Gastroesophageal sphincter (tissue), 3 donors: Measurements from ENCODE around the gene SNX15.

Experiments
- EP300 ChIP-seq: sonication (generic); formaldehyde crosslinking; IDR thresholded peaks from one replicate; pipeline ENCODE4 v1.6.1; 2017; ENCODE audit warnings: antibody characterized with exemption, mild to moderate bottlenecking
- POLR2A ChIP-seq, 2 donors: fragments of 450-650 bp; IDR thresholded peaks; one replicate each; pipeline ENCODE4 v1.6.1; 2017; ENCODE audit warnings: antibody characterized with exemption in 2 of 2, mild to moderate bottlenecking in 2 of 2, moderate library complexity in 1 of 2
- POLR2AphosphoS5 ChIP-seq: sonication (generic); formaldehyde crosslinking; IDR thresholded peaks from one replicate; pipeline ENCODE4 v1.6.1; 2017; ENCODE audit warnings: antibody characterized with exemption
- TF ChIP-seq, protein P1 (sequence below), 4 experiments: fragments of 200-600 bp in 2 of 4; fragments of 450-650 bp in 2 of 4; sonication (generic) in 1 of 4; IDR thresholded peaks; one replicate each; pipeline ENCODE4 v1.5.1; 2017 to 2019; ENCODE audit warnings: antibody characterized with exemption in 4 of 4, mild to moderate bottlenecking in 2 of 4, moderate library complexity in 2 of 4

DNA sequence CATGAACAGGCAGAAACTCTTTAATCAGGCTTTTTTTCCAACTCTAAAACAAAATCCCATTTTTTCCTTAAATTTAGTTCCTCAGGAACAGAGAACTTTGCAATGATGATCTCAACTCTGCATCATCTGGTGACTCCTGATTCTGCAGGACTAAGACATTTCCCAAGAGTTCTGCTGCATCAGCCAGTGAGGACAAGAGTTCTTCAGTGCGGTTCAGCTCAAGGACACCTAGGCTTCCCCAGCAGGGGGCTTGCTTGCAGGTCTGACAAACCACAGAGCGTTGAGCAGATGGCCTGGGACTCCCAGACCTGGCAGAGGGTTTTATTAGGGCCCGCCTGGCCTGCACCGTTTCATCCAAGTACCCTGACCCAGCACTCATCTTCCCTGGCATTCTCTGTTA lies 50.2 kb downstream of the SNX15 start:
- TF ChIP-seq EP300 (no peak), POLR2A (IDR thresholded peaks at IDR 0.05) (no peak), POLR2AphosphoS5 (no peak)
- TF ChIP-seq, protein P1, sequence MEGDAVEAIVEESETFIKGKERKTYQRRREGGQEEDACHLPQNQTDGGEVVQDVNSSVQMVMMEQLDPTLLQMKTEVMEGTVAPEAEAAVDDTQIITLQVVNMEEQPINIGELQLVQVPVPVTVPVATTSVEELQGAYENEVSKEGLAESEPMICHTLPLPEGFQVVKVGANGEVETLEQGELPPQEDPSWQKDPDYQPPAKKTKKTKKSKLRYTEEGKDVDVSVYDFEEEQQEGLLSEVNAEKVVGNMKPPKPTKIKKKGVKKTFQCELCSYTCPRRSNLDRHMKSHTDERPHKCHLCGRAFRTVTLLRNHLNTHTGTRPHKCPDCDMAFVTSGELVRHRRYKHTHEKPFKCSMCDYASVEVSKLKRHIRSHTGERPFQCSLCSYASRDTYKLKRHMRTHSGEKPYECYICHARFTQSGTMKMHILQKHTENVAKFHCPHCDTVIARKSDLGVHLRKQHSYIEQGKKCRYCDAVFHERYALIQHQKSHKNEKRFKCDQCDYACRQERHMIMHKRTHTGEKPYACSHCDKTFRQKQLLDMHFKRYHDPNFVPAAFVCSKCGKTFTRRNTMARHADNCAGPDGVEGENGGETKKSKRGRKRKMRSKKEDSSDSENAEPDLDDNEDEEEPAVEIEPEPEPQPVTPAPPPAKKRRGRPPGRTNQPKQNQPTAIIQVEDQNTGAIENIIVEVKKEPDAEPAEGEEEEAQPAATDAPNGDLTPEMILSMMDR (IDR thresholded peaks at IDR 0.05): no peak
